Measurements from ENCODE around the gene SELE. TPM values are rescaled to one million over a fixed set of nuclear protein-coding genes. Genes with fewer than 3 reads are reported as not detected.

SELE gene
- total RNA-seq, 3 donors from 2014 or later, result 0.35 to 0.67 (median 0.63) TPM

- intact Hi-C loops (cut with DNase I, micrococcal nuclease), result no loop called here
- Histone ChIP-seq H3K9me3 (no peaks in the 10 kb centered on the region), H3K36me3 (ENCODE audit: low read depth) (no peaks in the 10 kb centered on the region), H3K4me3 (no peak overlapping the region), H3K4me1 (ENCODE audit: low read depth) (no peaks in the 10 kb centered on the region)
- no peak for ATAC-seq
- TF ChIP-seq CTCF (IDR thresholded peaks at IDR 0.05), result no peak
- DNase-seq, result no peak
Measured at GRCh38 chr1:169753549-169753948, 19.7 kb upstream of the SELE start.

GRCh38 chr1:169750041-169750440 lies 16.2 kb upstream of the SELE start:
- Histone ChIP-seq H3K9me3 (no peaks in the 10 kb centered on the region), H3K36me3 (ENCODE audit: low read depth) (no peaks in the 10 kb centered on the region), H3K4me1 (ENCODE audit: low read depth) (no peaks in the 10 kb centered on the region), H3K4me3 (no peak overlapping the region)
- intact Hi-C loops (cut with DNase I, micrococcal nuclease), result no loop called here
- TF ChIP-seq CTCF (IDR thresholded peaks at IDR 0.05), result no peak
- ATAC-seq (no peak), DNase-seq (no peak)

GRCh38 chr1:169746550-169746949 lies 12.7 kb upstream of the SELE start:
- Histone ChIP-seq H3K4me3 (no peak overlapping the region), H3K4me1 (ENCODE audit: low read depth) (no peaks in the 10 kb centered on the region), H3K36me3 (ENCODE audit: low read depth) (no peaks in the 10 kb centered on the region), H3K9me3 (no peaks in the 10 kb centered on the region)
- no peak for DNase-seq
- intact Hi-C loops (cut with DNase I, micrococcal nuclease), result no loop called here
- no peak for TF ChIP-seq CTCF (IDR thresholded peaks at IDR 0.05)
- no peak for ATAC-seq

- no peak for DNase-seq
- TF ChIP-seq CTCF (IDR thresholded peaks at IDR 0.05), result no peak
- H3K36me3 ChIP-seq (ENCODE audit: low read depth), result no peaks in the 10 kb centered on the region
- H3K9me3 ChIP-seq, result no peaks in the 10 kb centered on the region
- no peaks in the 10 kb centered on the region for H3K4me1 ChIP-seq (ENCODE audit: low read depth)
- no peak for ATAC-seq
- intact Hi-C loops (cut with DNase I, micrococcal nuclease), result no loop called here
- no peak overlapping the region for H3K4me3 ChIP-seq
Measured at GRCh38 chr1:169745015-169745861, 11.4 kb upstream of the SELE start.

GRCh38 chr1:169741666-169742394 lies 8.0 kb upstream of the SELE start:
- DNase-seq, result no peak
- intact Hi-C loops (cut with DNase I, micrococcal nuclease), result no loop called here
- H3K4me1 ChIP-seq (ENCODE audit: low read depth), result no peaks in the 10 kb centered on the region
- ATAC-seq, result no peak
- H3K36me3 ChIP-seq (ENCODE audit: low read depth), result no peaks in the 10 kb centered on the region
- no peaks in the 10 kb centered on the region for H3K9me3 ChIP-seq
- no peak overlapping the region for H3K4me3 ChIP-seq
- no peak for TF ChIP-seq CTCF (IDR thresholded peaks at IDR 0.05)
